HepG2 (cell line): ENCODE measurements around the gene FAT1.

ENCODE experiments used
- CBX1 ChIP-seq: IDR thresholded peaks from one replicate; pipeline ENCODE4 v1.6.1; 2016; ENCODE audit warnings: antibody characterized with exemption, low read depth
- FOXM1 ChIP-seq: sonication (generic); formaldehyde crosslinking; IDR thresholded peaks from 2 replicates; pipeline ENCODE4 v1.5.0; 2020; ENCODE audit warnings: missing genetic modification reagents
- HNF4A ChIP-seq: sonication (generic); formaldehyde crosslinking; IDR thresholded peaks from 2 replicates; pipeline ENCODE4 v1.4.0; 2020; ENCODE audit warnings: missing genetic modification reagents
- KDM5A ChIP-seq: fragments of 200-600 bp; sonication (generic); IDR thresholded peaks from 2 replicates; pipeline ENCODE4 v1.7.0; 2018; ENCODE audit warnings: antibody characterized with exemption, mild to moderate bottlenecking, low read length, borderline replicate concordance
- MAFF ChIP-seq: IDR thresholded peaks from 2 replicates; pipeline ENCODE4 v1.6.1; 2011; ENCODE audit warnings: low read depth, low read length, improper control_type of control experiment
- SP1 ChIP-seq, 2 experiments: fragments of 450-650 bp in 1 of 2; sonication (generic) in 1 of 2; formaldehyde crosslinking in 1 of 2; IDR thresholded peaks; 2 replicates each; pipeline versions ENCODE4 v1.4.0 to v1.6.1; 2016 to 2020; ENCODE audit warnings: missing genetic modification reagents in 1 of 2
- TCF12 ChIP-seq, 2 experiments: fragments of 450-650 bp in 1 of 2; sonication (generic) in 1 of 2; formaldehyde crosslinking in 1 of 2; IDR thresholded peaks; 2 replicates each; pipeline versions ENCODE4 v1.6.1 to v1.8.0; 2017 to 2022; ENCODE audit warnings: antibody characterized with exemption in 1 of 2, mild to moderate bottlenecking in 1 of 2, missing genetic modification reagents in 1 of 2, moderate library complexity in 1 of 2
- ZNF557 ChIP-seq: sonication (generic); formaldehyde crosslinking; IDR thresholded peaks from 2 replicates; pipeline ENCODE4 v1.4.0; 2020; ENCODE audit warnings: missing genetic modification reagents
- ZNF7 ChIP-seq: IDR thresholded peaks from 2 replicates; pipeline ENCODE4 v1.6.1; 2016; ENCODE audit warnings: missing biosample characterization, missing genetic modification reagents
- TF ChIP-seq, protein P1 (sequence below): sonication (generic); formaldehyde crosslinking; IDR thresholded peaks from 2 replicates; pipeline ENCODE4 v1.8.0; 2022; ENCODE audit warnings: missing genetic modification reagents, mild to moderate bottlenecking, moderate library complexity, borderline replicate concordance
- TF ChIP-seq, protein P2 (sequence below): sonication (generic); formaldehyde crosslinking; IDR thresholded peaks from 2 replicates; pipeline ENCODE4 v1.4.0; 2020; ENCODE audit warnings: missing genetic modification reagents
- TF ChIP-seq, protein P3 (sequence below): sonication (generic); formaldehyde crosslinking; IDR thresholded peaks from 2 replicates; pipeline ENCODE4 v1.4.0; 2020; ENCODE audit warnings: missing genetic modification reagents
- TF ChIP-seq, protein P4 (sequence below): sonication (generic); formaldehyde crosslinking; IDR thresholded peaks from 2 replicates; pipeline ENCODE4 v1.5.0; 2020; ENCODE audit warnings: mild to moderate bottlenecking, missing genetic modification reagents, moderate library complexity
- TF ChIP-seq, protein P5 (sequence below): sonication (generic); formaldehyde crosslinking; IDR thresholded peaks from 2 replicates; pipeline ENCODE4 v1.5.0; 2020; ENCODE audit warnings: missing genetic modification reagents

DNA sequence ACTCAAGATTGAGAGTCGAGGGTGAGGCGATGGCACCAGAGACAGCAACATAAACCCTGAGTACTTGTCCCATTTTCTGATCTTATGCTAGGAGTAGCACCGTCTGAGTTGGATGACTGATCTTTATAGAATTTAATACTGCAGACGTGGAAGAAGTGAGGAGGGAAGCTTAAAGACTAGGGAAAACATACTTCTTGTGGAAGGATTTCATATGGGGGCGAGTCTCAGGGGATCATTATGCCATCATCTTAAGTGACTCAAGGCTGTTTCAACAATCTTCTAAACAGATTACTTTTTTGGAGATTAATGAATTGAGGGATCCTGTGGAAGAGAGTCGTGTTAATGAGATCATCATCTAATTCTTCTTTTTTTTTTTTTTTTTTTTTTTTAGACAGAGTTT is 17.2 kb upstream of the FAT1 start:
- TF ChIP-seq HNF4A (CRISPR knock-in tag), result no peak
- TF ChIP-seq, protein P1, sequence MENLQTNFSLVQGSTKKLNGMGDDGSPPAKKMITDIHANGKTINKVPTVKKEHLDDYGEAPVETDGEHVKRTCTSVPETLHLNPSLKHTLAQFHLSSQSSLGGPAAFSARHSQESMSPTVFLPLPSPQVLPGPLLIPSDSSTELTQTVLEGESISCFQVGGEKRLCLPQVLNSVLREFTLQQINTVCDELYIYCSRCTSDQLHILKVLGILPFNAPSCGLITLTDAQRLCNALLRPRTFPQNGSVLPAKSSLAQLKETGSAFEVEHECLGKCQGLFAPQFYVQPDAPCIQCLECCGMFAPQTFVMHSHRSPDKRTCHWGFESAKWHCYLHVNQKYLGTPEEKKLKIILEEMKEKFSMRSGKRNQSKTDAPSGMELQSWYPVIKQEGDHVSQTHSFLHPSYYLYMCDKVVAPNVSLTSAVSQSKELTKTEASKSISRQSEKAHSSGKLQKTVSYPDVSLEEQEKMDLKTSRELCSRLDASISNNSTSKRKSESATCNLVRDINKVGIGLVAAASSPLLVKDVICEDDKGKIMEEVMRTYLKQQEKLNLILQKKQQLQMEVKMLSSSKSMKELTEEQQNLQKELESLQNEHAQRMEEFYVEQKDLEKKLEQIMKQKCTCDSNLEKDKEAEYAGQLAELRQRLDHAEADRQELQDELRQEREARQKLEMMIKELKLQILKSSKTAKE (CRISPR knock-in tag), result no peak
- TF ChIP-seq, protein P2, sequence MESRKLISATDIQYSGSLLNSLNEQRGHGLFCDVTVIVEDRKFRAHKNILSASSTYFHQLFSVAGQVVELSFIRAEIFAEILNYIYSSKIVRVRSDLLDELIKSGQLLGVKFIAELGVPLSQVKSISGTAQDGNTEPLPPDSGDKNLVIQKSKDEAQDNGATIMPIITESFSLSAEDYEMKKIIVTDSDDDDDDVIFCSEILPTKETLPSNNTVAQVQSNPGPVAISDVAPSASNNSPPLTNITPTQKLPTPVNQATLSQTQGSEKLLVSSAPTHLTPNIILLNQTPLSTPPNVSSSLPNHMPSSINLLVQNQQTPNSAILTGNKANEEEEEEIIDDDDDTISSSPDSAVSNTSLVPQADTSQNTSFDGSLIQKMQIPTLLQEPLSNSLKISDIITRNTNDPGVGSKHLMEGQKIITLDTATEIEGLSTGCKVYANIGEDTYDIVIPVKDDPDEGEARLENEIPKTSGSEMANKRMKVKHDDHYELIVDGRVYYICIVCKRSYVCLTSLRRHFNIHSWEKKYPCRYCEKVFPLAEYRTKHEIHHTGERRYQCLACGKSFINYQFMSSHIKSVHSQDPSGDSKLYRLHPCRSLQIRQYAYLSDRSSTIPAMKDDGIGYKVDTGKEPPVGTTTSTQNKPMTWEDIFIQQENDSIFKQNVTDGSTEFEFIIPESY (CRISPR knock-in tag), result no peak
- TF ChIP-seq MAFF, result no peak
- TF ChIP-seq, protein P3, sequence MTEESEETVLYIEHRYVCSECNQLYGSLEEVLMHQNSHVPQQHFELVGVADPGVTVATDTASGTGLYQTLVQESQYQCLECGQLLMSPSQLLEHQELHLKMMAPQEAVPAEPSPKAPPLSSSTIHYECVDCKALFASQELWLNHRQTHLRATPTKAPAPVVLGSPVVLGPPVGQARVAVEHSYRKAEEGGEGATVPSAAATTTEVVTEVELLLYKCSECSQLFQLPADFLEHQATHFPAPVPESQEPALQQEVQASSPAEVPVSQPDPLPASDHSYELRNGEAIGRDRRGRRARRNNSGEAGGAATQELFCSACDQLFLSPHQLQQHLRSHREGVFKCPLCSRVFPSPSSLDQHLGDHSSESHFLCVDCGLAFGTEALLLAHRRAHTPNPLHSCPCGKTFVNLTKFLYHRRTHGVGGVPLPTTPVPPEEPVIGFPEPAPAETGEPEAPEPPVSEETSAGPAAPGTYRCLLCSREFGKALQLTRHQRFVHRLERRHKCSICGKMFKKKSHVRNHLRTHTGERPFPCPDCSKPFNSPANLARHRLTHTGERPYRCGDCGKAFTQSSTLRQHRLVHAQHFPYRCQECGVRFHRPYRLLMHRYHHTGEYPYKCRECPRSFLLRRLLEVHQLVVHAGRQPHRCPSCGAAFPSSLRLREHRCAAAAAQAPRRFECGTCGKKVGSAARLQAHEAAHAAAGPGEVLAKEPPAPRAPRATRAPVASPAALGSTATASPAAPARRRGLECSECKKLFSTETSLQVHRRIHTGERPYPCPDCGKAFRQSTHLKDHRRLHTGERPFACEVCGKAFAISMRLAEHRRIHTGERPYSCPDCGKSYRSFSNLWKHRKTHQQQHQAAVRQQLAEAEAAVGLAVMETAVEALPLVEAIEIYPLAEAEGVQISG (CRISPR knock-in tag), result no peak
- no peak for TF ChIP-seq SP1 (IDR thresholded peaks at IDR 0.05)
- no peak for TF ChIP-seq SP1 (CRISPR knock-in tag; IDR thresholded peaks at IDR 0.05)
- no peak for TF ChIP-seq ZNF7 (CRISPR knock-in tag)
- TF ChIP-seq TCF12 (IDR thresholded peaks at IDR 0.05), result no peak
- no peak for TF ChIP-seq TCF12 (CRISPR knock-in tag; IDR thresholded peaks at IDR 0.05)
- no peak for TF ChIP-seq CBX1
- TF ChIP-seq ZNF557, result no peak
- no peak for TF ChIP-seq KDM5A
- TF ChIP-seq, protein P4, sequence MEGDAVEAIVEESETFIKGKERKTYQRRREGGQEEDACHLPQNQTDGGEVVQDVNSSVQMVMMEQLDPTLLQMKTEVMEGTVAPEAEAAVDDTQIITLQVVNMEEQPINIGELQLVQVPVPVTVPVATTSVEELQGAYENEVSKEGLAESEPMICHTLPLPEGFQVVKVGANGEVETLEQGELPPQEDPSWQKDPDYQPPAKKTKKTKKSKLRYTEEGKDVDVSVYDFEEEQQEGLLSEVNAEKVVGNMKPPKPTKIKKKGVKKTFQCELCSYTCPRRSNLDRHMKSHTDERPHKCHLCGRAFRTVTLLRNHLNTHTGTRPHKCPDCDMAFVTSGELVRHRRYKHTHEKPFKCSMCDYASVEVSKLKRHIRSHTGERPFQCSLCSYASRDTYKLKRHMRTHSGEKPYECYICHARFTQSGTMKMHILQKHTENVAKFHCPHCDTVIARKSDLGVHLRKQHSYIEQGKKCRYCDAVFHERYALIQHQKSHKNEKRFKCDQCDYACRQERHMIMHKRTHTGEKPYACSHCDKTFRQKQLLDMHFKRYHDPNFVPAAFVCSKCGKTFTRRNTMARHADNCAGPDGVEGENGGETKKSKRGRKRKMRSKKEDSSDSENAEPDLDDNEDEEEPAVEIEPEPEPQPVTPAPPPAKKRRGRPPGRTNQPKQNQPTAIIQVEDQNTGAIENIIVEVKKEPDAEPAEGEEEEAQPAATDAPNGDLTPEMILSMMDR, result no peak
- TF ChIP-seq FOXM1 (CRISPR knock-in tag), result no peak
- TF ChIP-seq, protein P5, sequence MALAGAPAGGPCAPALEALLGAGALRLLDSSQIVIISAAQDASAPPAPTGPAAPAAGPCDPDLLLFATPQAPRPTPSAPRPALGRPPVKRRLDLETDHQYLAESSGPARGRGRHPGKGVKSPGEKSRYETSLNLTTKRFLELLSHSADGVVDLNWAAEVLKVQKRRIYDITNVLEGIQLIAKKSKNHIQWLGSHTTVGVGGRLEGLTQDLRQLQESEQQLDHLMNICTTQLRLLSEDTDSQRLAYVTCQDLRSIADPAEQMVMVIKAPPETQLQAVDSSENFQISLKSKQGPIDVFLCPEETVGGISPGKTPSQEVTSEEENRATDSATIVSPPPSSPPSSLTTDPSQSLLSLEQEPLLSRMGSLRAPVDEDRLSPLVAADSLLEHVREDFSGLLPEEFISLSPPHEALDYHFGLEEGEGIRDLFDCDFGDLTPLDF, result no peak
